GM21367 (cell line): Measurements from ENCODE around the gene INPP4B.

ENCODE experiments used
- ATAC-seq: cut with Tn5 transposase; IDR thresholded peaks from one replicate; pipeline ENCODE4 v1.9.1; 2021; ENCODE audit not compliant: unreplicated experiment

INPP4B gene

DNA sequence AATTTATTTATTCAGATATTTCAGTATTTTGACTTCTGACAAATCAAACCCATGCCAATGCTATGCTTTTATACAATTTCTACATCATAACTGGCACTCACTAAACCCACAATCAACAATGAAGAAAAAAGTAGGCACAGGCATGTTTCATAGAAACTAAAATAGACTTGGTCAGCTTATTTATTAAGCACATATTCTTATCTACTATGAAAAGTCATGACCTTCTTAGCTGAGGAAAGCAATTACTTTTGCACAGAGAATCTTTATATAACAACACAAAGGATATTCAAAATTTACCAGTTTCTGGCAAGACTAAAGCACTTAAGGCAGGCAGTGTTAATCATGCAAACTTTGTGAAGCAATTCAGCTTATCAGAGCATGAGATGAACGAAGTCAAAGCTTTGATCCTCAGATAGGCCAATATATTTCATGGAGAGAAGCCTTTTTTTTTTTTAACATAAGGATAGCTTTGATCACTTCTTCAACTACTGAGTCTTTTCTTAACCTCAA lies 490.6 kb downstream of the INPP4B start:
- ATAC-seq = no peak

- ATAC-seq = no peak
These were observed 491.2 kb downstream of the INPP4B start for GRCh38 chr4:142354794-142355420.

DNA sequence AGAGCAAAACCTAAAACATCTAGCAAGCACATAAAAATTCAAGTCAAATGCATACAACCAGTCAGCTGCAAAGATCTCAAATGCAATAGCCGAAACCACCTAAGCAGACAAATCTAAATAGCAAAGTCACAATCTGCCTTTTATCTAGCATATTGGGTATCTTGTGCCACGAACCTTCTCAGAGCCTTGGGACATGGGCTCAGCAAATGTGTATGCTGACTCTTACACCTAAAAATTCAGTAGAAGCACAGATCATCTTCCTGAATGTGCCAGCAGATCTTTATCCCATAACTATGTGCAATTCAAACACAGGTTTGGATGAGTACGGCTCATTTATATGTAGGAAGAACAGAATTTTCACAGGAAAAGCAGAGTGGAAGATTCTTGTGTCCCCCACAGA lies 492.1 kb downstream of the INPP4B start:
- no peak for ATAC-seq

GRCh38 chr4:142353149-142353738 lies 492.9 kb downstream of the INPP4B start:
- ATAC-seq = no peak

DNA sequence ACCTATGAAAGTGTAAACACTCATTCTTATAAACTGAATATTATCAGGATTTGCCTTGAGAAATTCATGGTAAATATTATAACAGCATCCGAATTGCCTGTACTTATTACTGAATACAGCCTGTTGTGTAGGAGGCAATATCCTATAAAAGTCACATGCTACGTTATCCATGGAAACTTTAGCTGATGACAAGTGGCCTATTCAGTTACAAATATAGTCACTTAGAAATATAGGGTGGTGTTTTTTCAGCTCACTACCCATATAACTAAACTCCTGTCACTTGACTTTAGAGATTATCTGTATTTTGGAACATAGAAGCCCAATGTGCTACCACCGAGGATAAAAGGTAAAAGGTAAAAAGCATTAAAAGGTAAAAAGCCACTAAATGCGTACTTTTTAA lies 493.4 kb downstream of the INPP4B start:
- ATAC-seq = no peak

DNA sequence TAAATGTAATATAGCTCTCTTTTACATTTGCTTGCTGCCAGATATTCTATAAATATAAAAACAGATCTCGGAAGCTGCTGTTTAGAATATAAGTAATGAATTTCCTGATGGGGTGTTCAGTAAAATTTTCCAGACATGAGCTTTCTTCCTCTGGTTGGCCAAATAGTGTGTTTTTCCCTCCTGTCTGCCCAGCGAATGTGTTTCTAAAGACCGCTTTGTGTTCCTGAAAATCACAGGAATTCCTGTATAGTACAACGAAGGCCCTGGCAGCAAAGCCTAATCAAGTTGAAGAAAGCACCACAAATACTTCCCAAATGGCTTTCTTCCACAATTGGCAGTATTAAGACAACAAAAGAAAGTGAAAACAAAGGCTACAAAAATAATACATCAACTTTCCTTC lies 494.1 kb downstream of the INPP4B start:
- no peak for ATAC-seq

GRCh38 chr4:142350871-142351270 lies 495.2 kb downstream of the INPP4B start:
- ATAC-seq = no peak

GRCh38 chr4:142348613-142349021 lies 497.5 kb downstream of the INPP4B start:
- ATAC-seq = no peak

DNA sequence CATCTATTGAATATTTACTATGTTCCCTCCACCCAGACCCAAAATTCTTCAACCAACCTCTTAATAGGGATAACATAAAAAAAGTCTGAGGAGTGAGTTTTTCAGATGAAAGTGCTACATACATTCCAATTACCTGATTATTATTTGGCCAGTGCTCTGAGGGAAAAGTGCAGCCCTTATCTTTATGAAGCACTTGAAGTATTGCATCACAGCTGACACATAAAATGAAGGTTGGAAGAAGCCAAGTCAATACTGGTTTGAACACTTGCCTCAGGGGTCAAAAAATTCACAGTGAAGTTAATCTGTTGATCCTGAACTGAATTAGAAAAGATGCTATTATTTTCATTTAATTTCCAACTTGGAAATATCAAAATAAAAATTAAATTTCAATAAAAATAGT lies 498.9 kb downstream of the INPP4B start:
- no peak for ATAC-seq

DNA sequence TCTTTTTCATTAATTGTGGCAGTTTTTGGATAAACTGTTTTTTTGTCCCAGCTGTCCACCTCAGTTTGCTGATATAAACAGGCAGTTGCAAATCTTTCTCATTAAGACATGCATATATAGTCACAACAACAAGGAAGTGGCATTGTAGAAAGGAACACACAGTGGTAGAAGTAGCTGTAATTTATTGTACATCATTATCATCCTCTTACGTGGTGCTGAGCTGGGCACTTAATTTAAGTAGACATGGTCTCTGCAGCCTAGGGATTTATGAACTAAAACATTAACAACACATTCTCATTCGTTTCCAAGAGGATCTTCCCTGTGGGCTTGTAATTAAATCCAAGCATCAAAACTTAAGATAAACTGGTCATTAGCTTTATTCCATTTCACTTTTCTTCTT lies 500.2 kb downstream of the INPP4B start:
- ATAC-seq = no peak

- no peak for ATAC-seq
These were observed 504.8 kb downstream of the INPP4B start for GRCh38 chr4:142341268-142341667.

- ATAC-seq = no peak
These were observed 507.0 kb downstream of the INPP4B start for GRCh38 chr4:142339053-142339452.

- ATAC-seq = no peak
These were observed 509.7 kb downstream of the INPP4B start for GRCh38 chr4:142336251-142336934.

GRCh38 chr4:142334931-142335330 lies 511.2 kb downstream of the INPP4B start:
- ATAC-seq = no peak

DNA sequence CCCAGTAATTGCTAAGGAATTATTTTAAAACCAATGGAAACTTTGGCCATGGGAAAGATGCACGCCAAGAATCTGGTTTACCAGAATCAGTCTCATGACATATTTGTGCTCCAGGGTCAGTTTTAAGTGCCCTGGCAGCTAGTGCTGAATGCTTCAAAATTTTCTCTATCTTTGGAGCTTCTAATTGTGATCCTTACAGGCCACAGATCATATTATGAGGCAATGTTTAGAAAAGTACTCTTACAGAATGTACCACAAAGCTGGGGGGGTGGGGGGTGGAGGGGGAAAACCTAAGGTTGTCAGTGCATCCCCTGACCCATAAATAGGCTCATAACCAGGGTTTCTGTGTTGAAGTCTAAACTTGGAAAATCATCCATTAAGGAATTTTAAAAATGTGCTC lies 514.5 kb downstream of the INPP4B start:
- ATAC-seq = no peak

- no peak for ATAC-seq
These were observed 515.0 kb downstream of the INPP4B start for GRCh38 chr4:142331132-142331531.

DNA sequence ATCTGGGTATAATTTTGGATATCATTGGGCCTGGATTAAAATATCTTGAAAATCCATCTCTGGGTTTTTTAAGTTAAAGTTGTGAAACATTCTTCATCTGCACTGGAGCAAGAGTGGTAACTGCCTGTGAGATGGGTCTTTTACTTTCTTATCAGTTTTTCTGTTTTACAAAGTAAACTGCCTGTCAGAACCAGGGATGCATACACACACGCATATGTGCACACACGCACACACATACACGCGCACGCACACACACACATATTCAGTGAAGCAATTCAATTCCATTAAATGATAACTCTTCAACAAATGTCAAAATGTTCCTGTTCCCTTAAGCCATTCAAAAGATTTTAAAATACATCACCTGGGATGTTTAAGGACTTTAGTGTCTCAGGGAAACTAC lies 515.8 kb downstream of the INPP4B start:
- no peak for ATAC-seq

GRCh38 chr4:142329313-142329712 lies 516.8 kb downstream of the INPP4B start:
- no peak for ATAC-seq

DNA sequence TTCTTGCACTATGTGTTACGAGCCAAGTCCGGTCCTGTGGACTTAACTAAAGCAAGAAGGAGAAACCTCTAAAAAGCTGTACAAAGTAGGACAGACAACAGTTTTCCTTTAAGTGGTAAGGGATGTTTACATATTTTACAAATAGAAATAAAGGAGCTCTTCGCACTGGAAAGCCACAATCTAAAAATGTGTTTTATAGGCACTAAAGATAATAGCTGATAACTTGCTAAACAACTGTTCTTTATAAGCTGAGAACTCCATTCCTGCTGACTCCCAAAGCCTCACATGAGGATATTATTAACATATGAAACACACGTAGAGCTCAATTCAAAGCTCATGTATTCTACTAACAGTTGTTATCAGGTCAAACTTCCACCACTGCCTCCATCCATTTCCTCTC lies 519.9 kb downstream of the INPP4B start:
- no peak for ATAC-seq

GRCh38 chr4:142324572-142324971 lies 521.5 kb downstream of the INPP4B start:
- ATAC-seq = peak; percentile 76

DNA sequence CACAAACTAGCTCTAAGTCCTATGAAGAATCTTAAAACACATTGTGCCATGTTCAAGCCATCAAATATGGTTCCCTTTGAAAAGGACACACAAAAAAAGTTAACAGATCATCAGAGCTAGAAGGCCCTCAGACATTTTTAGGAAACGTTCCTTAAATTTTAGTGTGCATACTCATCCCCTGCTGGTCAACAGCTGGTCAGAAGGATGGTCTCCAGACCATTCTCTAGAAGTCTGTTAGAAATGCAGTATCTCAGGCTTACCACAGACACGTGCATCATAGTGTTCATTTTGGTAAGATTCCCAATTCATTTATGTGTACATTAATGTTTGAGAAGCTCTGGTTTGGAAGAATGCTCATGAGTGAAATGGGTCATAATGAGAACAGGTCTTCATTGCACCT lies 523.1 kb downstream of the INPP4B start:
- ATAC-seq = no peak

- no peak for ATAC-seq
These were observed 527.8 kb downstream of the INPP4B start for GRCh38 chr4:142318280-142318679.
